CD4-positive, alpha-beta T cell treated with Interleukin-6 for 4 hours (primary cell): ENCODE measurements around the gene APBA1.

Experiments used
- DNase-seq: peaks from one replicate; pipeline ENCODE4 v3.0.0-alpha.2; 2020; ENCODE audit warnings: mixed read lengths

APBA1 gene

GRCh38 chr9:69655065-69655464 is 17.1 kb downstream of the APBA1 start:
- no peak for DNase-seq

GRCh38 chr9:69653261-69653660 is 18.9 kb downstream of the APBA1 start:
- no peak for DNase-seq

- DNase-seq = no peak
These were observed 22.5 kb downstream of the APBA1 start for GRCh38 chr9:69649566-69650250.

- no peak for DNase-seq
These were observed 24.4 kb downstream of the APBA1 start for GRCh38 chr9:69647804-69648203.

- no peak for DNase-seq
These were observed 25.4 kb downstream of the APBA1 start for GRCh38 chr9:69646810-69647209.

GRCh38 chr9:69645488-69645887 is 26.7 kb downstream of the APBA1 start:
- DNase-seq = no peak

GRCh38 chr9:69643098-69643497 is 29.1 kb downstream of the APBA1 start:
- DNase-seq = no peak

GRCh38 chr9:69637817-69638200 is 34.4 kb downstream of the APBA1 start:
- DNase-seq = no peak

GRCh38 chr9:69637193-69637816 is 34.9 kb downstream of the APBA1 start:
- DNase-seq = no peak

GRCh38 chr9:69633716-69634115 is 38.5 kb downstream of the APBA1 start:
- DNase-seq = no peak

- no peak for DNase-seq
These were observed 39.4 kb downstream of the APBA1 start for GRCh38 chr9:69632768-69633167.

- no peak for DNase-seq
These were observed 44.9 kb downstream of the APBA1 start for GRCh38 chr9:69627281-69627680.

GRCh38 chr9:69623276-69623675 is 48.9 kb downstream of the APBA1 start:
- DNase-seq = no peak

- no peak for DNase-seq
These were observed 49.5 kb downstream of the APBA1 start for GRCh38 chr9:69622676-69623075.

- DNase-seq = no peak
These were observed 50.3 kb downstream of the APBA1 start for GRCh38 chr9:69621730-69622460.

GRCh38 chr9:69620731-69621130 is 51.4 kb downstream of the APBA1 start:
- DNase-seq = no peak

- DNase-seq = no peak
These were observed 52.9 kb downstream of the APBA1 start for GRCh38 chr9:69619233-69619632.

GRCh38 chr9:69617006-69617405 is 55.2 kb downstream of the APBA1 start:
- no peak for DNase-seq

- no peak for DNase-seq
These were observed 56.3 kb downstream of the APBA1 start for GRCh38 chr9:69615880-69616279.

GRCh38 chr9:69611221-69611620 is 61.0 kb downstream of the APBA1 start:
- no peak for DNase-seq

- no peak for DNase-seq
These were observed 63.0 kb downstream of the APBA1 start for GRCh38 chr9:69609156-69609555.

GRCh38 chr9:69606089-69606488 is 66.1 kb downstream of the APBA1 start:
- no peak for DNase-seq

- no peak for DNase-seq
These were observed 66.8 kb downstream of the APBA1 start for GRCh38 chr9:69605406-69605805.

GRCh38 chr9:69604568-69605219 is 67.5 kb downstream of the APBA1 start:
- DNase-seq = no peak
